ENCODE results near the gene SLC1A2. TPM values are rescaled to one million over a fixed set of nuclear protein-coding genes. Genes with fewer than 3 reads are reported as not detected.
A peak's percentile ranks its signal among the peaks of the same experiment; 100 is the strongest.

The SLC1A2 gene
- total RNA-seq, 2 donors from 2014 or later = 7.1 to 13.5 TPM

GRCh38 chr11:35332524-35332923, 86.8 kb downstream of the SLC1A2 start:
- Mint-ChIP-seq H3K9me3 (peaks cover 31% of the 10 kb centered on the region), H3K4me3 (no peak overlapping the region), H3K36me3 (ENCODE audit: low read depth) (peaks cover 11% of the 10 kb centered on the region), H3K4me1 (peaks cover 7% of the 10 kb centered on the region), H3K27me3 (ENCODE audit: insufficient read depth) (peaks cover 2% of the 10 kb centered on the region), H3K27ac (no peak overlapping the region)
- Histone ChIP-seq H3K9ac (ENCODE audit: extremely low read depth, low read length, poor library complexity, severe bottlenecking) (no peak overlapping the region), H3K9me3 (ENCODE audit: control insufficient read depth, low read length) (peaks cover 30% of the 10 kb centered on the region), H3K4me1 (ENCODE audit: control insufficient read depth, insufficient read depth, low read length) (no peaks in the 10 kb centered on the region), H3K27me3 (ENCODE audit: control insufficient read depth, insufficient read depth, low read length, poor library complexity, severe bottlenecking) (no peaks in the 10 kb centered on the region), H3K27ac (ENCODE audit: low read depth, low read length) (no peak overlapping the region), H3K36me3 (ENCODE audit: control insufficient read depth, insufficient read depth, low read length) (no peaks in the 10 kb centered on the region), H3K4me3 (ENCODE audit: low read length) (peak overlapping the region; percentile 46)
- no peak for TF ChIP-seq CTCF (conservative IDR thresholded peaks at IDR 0.05)
- whole genome bisulfite sequencing, 2 experiments (ENCODE audit: insufficient coverage in 1 of 2, insufficient read length in 1 of 2) = 90% methylated on average over 1 of the region's 2 CpGs; no CpG with 5 or more reads in 1 of the 2 experiments
- DNase-seq = no peak

- Mint-ChIP-seq H3K9me3 (peaks cover 31% of the 10 kb centered on the region), H3K27ac (no peak overlapping the region), H3K27me3 (ENCODE audit: insufficient read depth) (peaks cover 11% of the 10 kb centered on the region), H3K36me3 (ENCODE audit: low read depth) (peaks cover 11% of the 10 kb centered on the region), H3K4me3 (no peak overlapping the region), H3K4me1 (peaks cover 7% of the 10 kb centered on the region)
- Histone ChIP-seq H3K36me3 (ENCODE audit: control insufficient read depth, insufficient read depth, low read length) (no peaks in the 10 kb centered on the region), H3K9me3 (ENCODE audit: control insufficient read depth, low read length) (peaks cover 18% of the 10 kb centered on the region), H3K4me1 (ENCODE audit: control insufficient read depth, insufficient read depth, low read length) (no peaks in the 10 kb centered on the region), H3K9ac (ENCODE audit: extremely low read depth, low read length, poor library complexity, severe bottlenecking) (no peak overlapping the region), H3K27me3 (ENCODE audit: control insufficient read depth, insufficient read depth, low read length, poor library complexity, severe bottlenecking) (no peaks in the 10 kb centered on the region), H3K4me3 (ENCODE audit: low read length) (no peak overlapping the region), H3K27ac (ENCODE audit: low read depth, low read length) (no peak overlapping the region)
- DNase-seq = no peak
- no peak for TF ChIP-seq CTCF (conservative IDR thresholded peaks at IDR 0.05)
- 86 to 94% methylated on average over 2 of the region's 2 CpGs for WGBS, 2 experiments (ENCODE audit: insufficient coverage in 1 of 2, insufficient read length in 1 of 2)
Observed at GRCh38 chr11:35330931-35331330, 88.4 kb downstream of the SLC1A2 start.

GRCh38 chr11:35330156-35330889, 89.0 kb downstream of the SLC1A2 start:
- Histone ChIP-seq H3K4me1 (ENCODE audit: control insufficient read depth, insufficient read depth, low read length) (no peaks in the 10 kb centered on the region), H3K9me3 (ENCODE audit: control insufficient read depth, low read length) (peaks cover 18% of the 10 kb centered on the region), H3K9ac (ENCODE audit: extremely low read depth, low read length, poor library complexity, severe bottlenecking) (no peak overlapping the region), H3K27ac (ENCODE audit: low read depth, low read length) (no peak overlapping the region), H3K27me3 (ENCODE audit: control insufficient read depth, insufficient read depth, low read length, poor library complexity, severe bottlenecking) (no peaks in the 10 kb centered on the region), H3K4me3 (ENCODE audit: low read length) (no peak overlapping the region), H3K36me3 (ENCODE audit: control insufficient read depth, insufficient read depth, low read length) (no peaks in the 10 kb centered on the region)
- no peak overlapping the region for H3K4me3 Mint-ChIP-seq
- no peak overlapping the region for H3K27ac Mint-ChIP-seq
- TF ChIP-seq CTCF (conservative IDR thresholded peaks at IDR 0.05) = no peak
- H3K4me1 Mint-ChIP-seq = peaks cover 7% of the 10 kb centered on the region
- peak; percentile 55 for DNase-seq
- H3K27me3 Mint-ChIP-seq (ENCODE audit: insufficient read depth) = peaks cover 13% of the 10 kb centered on the region
- WGBS, 2 experiments (ENCODE audit: insufficient coverage in 1 of 2, insufficient read length in 1 of 2) = 80 to 84% methylated on average over 2 to 3 of the region's 3 CpGs
- peaks cover 11% of the 10 kb centered on the region for H3K36me3 Mint-ChIP-seq (ENCODE audit: low read depth)
- H3K9me3 Mint-ChIP-seq = peaks cover 31% of the 10 kb centered on the region
